HG03558 (cell line): Measurements from ENCODE around the gene SMARCD3.

Experiments used
- ATAC-seq: cut with Tn5 transposase; IDR thresholded peaks from one replicate; pipeline ENCODE4 v1.9.1; 2021; ENCODE audit warnings: moderate number of reproducible peaks; ENCODE audit not compliant: unreplicated experiment; ENCODE audit errors: extremely low read depth

The SMARCD3 gene

DNA sequence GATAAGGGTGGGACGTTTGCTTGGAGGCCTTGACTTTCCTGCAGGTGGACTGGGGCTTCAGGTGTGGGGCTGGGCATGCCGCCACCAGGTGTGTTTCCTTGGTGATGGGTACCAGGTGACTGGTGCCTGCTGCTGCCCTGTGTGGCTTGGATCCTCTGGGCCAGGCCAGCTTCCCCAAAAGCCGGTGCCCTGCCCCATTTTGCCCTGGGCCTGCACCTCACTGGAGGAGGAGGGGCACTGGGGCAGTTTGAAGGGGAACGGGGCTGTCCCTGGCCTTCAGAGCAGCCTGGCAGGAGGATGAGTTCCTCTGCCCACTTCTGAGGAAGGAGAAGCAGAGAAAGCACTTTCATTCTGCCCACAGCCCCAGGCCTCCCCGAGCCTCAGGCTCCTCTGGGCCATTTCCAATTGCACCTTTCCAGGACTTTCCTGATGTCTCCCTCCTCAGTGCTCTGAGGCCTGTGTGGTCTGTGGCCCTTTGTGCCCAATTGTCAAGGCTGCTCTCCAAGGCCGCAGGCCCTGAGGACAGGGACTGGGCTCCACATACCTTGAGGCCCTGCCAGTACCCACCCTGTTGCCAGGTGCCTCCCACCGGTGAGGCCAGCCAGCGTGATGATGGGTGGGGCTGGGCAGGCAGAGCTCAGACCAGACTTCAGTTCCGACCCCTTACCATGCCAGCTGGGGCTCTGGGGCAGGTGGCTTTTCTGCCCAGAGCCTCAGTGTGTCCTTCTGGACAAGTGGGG is 25.3 kb upstream of the SMARCD3 start:
- no peak for ATAC-seq

DNA sequence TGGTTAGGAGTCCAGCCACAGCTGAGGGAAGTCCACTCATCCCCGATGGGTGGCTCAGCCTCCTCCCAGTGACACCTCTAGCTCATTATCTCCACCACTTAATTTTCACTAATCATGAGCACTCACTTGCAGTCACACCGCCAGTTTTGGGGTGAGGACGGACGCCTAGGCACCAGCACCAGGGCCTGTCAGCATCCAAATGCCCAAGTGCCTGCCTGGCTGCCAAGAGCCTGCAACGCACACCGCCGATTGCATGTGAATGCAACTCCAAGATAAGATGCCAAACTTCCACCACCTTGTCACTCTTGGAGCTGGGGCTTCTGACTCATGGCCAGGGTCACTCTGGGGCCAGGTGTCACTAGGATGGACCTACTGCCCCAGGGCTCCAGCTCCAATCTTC is 24.4 kb upstream of the SMARCD3 start:
- ATAC-seq = no peak

DNA sequence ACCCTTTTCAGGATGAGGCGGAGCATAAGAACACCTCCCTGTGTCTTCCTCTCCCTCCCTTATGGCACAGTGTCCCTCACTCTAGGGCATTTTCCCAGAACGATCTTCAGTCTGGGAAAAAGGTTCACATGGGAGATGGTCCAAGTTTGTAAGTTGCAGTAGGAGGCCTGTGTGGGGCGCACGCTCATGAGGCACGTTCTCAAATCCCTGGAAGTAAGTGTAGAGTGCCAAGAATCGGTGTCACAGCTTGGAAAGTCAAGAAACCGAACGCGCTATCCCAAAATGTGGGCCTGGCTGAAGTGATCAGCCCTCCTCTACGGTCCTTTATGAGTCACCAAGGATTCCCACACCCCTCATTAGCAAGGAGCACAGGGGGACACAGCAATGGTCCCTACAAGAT is 23.9 kb upstream of the SMARCD3 start:
- ATAC-seq = no peak

DNA sequence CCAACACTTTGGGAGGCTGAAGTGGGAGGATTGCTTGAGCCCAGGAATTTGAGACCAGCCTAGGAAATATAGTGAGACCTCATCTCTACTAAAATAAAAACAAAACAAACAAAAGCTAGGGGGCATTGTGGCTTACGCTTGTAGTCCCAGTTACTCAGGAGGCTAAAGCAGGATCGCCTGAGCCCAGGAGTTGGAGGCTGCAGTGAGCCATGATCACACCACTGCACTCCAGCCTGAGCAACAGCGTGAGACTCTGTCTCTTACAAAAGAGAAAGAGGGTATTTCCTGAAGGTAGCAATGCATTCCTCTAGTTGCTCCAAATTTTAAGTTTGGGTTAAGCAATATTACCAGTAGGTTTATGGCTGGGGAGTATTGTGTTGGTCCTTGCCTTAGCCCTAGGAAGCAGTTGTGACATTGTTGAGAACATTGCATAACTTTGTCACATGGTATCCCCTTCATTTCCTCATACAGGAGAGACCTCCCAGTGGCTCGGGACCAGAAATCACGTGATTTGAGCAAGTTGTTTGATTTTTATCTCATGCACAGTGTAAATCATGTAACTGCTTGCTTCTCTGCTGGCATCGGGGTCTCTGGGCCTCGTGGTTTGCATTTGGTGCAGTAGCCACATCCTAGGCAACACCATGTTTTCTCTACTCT is 23.3 kb upstream of the SMARCD3 start:
- no peak for ATAC-seq

- ATAC-seq = no peak
Observed at GRCh38 chr7:151269511-151269910, 21.0 kb upstream of the SMARCD3 start.

GRCh38 chr7:151265351-151265931 is 16.9 kb upstream of the SMARCD3 start:
- ATAC-seq = no peak

GRCh38 chr7:151264615-151265014 is 16.1 kb upstream of the SMARCD3 start:
- ATAC-seq = no peak

- no peak for ATAC-seq
Observed at GRCh38 chr7:151261529-151261928, 13.0 kb upstream of the SMARCD3 start.

DNA sequence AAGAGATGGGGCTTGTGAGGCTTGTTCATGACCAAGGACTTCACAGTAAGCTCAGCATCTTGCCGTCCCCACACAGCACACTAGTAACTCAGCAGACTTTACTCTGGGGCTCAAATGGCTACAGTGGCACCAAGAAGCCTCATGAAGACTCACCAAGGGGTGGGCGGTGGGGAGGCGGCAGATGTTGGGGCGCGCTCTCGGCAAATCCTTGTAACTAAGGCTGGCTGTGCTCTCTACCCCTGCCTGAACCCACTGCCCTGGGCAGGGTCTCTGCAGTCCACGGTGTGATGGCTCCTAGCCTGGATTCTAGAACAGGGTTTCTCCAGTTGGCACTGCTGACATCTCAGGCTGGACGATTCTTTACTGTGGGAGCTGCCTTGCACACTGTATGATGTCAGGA is 12.4 kb upstream of the SMARCD3 start:
- ATAC-seq = no peak

DNA sequence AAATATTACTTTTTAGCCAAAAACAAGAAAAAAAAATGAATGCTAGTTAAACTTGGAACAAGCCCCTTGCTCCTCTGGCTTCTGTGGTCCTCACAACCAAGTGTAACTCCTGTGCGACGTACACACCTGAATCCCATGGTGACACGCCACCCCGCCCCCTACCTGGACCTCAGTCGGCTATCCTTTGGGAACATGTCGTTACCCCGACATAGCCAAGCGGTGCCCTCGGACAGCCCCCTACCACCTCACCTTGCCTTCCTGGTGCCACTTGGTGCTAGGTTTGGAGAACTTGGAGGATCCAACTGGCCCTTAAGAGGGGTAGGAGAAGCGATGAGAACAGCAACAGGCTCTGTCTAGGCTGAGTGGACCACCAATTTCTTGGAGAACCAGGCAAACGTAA is 12.0 kb upstream of the SMARCD3 start:
- no peak for ATAC-seq

- ATAC-seq = no peak
Observed at GRCh38 chr7:151257990-151258389, 9.5 kb upstream of the SMARCD3 start.

DNA sequence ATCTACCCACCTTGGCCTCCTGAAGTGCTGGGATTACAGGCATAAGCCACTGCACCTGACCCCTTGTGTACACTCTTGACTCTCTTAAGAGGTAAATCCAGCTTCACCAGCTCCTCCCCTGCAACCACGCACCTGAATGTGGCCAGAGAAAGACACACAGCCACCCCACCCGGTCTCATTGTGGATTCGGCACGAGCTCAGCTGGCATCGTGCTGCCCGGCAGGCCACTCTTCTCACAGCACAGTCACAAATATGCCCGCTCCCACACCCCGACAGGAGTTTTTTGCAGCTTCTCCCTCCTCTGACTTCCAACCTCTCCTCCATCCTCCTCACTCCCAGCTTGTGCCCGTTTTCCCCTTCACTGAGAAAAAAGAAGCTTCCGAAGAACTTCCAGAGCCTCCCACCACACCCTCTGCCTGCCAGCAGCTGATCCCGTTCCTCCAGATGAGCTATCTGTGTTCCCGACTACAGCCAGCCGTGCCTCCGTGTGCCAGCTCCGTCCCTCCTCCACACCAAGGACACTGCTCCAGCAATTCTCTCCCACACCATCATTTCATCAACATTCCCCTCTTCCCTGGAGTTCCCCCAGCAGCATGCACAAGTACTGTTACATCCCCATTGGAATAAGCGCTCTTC is 8.0 kb upstream of the SMARCD3 start:
- ATAC-seq = no peak

- ATAC-seq = no peak
Observed at GRCh38 chr7:151255390-151255789, 6.9 kb upstream of the SMARCD3 start.

DNA sequence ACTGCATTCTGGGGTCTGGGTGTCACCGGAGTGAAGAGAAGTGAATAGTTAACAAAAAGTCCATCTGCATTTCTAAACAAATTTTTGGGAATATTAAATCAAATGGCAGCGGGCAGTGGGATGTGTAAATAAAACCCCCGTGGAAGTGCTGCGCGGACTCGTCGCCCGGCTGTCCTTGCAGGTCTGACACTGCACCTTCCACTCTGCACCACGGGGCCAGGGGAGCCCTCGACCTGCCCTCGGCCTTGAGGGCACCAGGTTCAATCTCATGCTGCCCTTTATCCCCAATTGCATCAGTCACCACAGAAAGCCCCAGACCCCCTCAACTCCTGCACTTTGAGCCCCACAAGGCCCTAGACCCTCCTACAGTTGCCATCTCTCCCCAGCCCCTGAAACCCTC is 6.4 kb upstream of the SMARCD3 start:
- ATAC-seq = no peak

DNA sequence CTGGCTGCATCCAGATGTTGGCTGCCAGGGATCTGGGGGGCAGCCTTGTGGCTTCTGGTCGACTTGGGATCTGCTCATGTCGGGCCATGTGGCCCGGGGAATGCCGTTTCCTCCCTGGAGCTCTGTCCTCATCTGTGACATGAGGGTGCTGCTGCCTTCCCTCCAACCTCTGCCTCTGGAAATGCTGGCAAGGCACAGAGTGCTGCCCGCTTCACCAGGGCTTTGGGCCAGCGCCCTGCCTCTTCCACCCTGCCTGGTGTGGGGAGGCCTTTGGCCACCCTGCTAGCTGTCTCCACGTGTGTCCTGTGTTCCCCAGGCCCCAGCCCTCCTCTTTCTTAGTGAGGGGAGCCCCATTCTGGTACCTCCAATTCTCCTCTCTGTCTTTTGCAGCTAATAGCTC is 5.8 kb upstream of the SMARCD3 start:
- ATAC-seq = no peak

- no peak for ATAC-seq
Observed at GRCh38 chr7:151252961-151253711, 4.6 kb upstream of the SMARCD3 start.

DNA sequence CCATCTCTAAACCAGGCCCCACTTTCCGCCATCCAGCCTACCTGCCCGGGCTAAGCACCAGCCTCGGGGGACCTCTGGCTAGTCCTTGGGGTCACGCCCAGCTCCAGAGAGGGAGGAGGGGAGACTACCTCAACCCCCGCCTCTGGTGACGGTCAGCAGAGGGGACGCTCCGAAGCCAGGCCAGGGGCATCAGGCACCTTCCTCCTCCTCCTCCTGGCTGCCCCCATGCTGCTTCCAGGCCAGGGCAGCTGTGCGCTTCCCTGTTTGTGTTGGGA is 4.0 kb upstream of the SMARCD3 start:
- ATAC-seq = no peak

DNA sequence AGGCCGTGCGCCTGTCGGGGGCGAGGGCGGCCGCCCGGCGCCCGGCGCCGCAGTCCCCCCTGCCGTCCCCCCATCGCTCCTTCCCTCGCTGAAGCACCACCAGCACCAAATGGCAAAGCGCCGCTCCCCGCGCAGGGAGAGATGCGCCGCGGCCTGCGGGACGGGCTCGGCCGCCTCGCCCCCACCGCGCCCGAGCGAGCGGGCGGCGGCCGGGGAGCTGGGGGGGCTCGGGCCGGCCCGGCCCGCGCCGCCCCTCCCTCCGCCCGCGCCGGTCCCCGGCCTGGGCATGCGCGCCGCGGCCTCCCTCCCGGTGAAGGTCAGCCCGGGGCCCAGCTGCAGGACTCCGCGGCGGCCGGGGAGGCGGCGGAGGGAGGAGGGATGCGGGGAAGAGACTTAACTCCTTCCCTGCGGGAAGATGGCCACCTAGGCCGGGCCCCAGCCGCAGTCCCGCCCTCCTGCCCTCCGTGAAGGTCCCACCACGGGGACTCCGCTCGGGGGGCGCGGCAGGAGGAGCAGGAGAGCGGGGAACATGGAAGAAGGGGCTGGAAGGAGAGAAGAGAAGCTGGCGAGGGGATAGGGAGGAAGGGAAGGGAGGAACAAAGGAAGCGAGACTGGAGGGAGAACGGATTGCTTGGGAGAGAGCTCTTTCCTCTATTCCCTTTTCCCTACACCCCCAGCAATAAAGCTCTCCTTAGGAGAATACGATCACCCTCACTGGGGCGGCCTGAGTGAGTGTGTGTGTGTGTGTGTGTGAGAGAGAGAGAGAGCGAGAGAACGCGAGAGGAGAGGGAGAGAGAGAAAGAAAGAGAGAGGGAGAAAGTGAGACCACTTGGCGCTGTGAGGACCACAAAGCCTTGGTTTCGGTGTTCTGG is 3.4 kb upstream of the SMARCD3 start:
- no peak for ATAC-seq

DNA sequence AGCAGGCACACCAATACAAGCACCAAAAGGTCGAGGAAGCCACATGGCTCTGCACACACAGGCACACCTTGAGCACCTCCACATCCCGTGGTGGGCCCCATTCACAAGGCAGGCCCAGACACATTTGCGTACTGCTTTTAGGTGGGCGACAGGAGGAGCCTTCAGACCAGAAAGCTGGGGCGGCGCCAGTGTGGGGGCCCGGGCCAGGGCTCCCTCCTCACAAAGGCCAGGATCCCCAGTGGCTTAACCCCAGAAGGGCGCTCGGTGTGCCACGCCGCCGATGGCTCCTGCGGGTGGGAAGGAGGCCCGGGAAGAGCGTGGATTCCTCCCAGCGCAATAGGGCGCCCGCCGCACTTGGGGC is 2.8 kb upstream of the SMARCD3 start:
- no peak for ATAC-seq
